BE2C (cell line): ENCODE results near the gene MON1B.

Source experiments
- DNase-seq: peaks from one replicate; pipeline ENCODE4 v3.0.0-alpha.2; 2020
- H3K27me3 ChIP-seq: fragments of 250-450 bp; sonication (Bioruptor Pico); 2 replicates; pipeline ENCODE4 v1.5.1; 2020; ENCODE audit warnings: mild to moderate bottlenecking
- H3K36me3 ChIP-seq: fragments of 250-450 bp; sonication (Bioruptor Pico); 2 replicates; pipeline ENCODE4 v1.5.1; 2020; ENCODE audit warnings: mild to moderate bottlenecking
- H3K4me1 ChIP-seq: fragments of 250-450 bp; sonication (Bioruptor Pico); 2 replicates; pipeline ENCODE4 v1.5.1; 2020
- H3K4me3 ChIP-seq: 2 replicates; pipeline ENCODE4 v1.5.1; 2011; ENCODE audit warnings: low read depth, low read length
- H3K9me3 ChIP-seq: fragments of 250-450 bp; sonication (Bioruptor Pico); 2 replicates; pipeline ENCODE4 v1.5.1; 2020
- CTCF ChIP-seq: IDR thresholded peaks from 2 replicates; pipeline ENCODE4 v1.5.1; 2012; ENCODE audit warnings: mild to moderate bottlenecking, low read depth, low read length

Gene MON1B

DNA sequence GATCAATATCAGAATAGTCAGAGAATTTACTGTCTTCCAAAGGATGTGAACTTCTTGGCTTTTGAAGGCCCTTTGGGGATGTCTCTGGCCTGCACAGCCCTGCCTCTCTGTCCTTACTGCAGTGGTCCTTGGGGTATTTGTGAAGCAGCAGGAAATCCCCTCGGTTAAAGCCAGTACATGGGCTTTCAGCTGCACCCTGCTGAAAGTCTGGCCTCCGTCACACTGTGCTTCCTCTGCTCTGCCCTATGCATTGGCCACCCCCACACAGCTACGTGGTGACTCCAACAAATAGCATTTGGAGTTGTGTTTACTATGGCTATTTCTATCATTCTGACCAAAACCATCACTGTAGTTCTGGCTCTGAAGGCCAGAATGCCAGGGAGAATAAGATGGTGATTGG lies 29.4 kb downstream of the MON1B start:
- no peak for DNase-seq
- Histone ChIP-seq H3K9me3 (no peaks in the 10 kb centered on the region), H3K27me3 (no peaks in the 10 kb centered on the region; the same call in 1 of the 2 replicates), H3K4me3 (no peak overlapping the region), H3K4me1 (no peaks in the 10 kb centered on the region), H3K36me3 (no peaks in the 10 kb centered on the region)
- no peak for TF ChIP-seq CTCF

- Histone ChIP-seq H3K9me3 (no peaks in the 10 kb centered on the region), H3K4me1 (no peaks in the 10 kb centered on the region), H3K27me3 (no peaks in the 10 kb centered on the region; the same call in 1 of the 2 replicates), H3K36me3 (no peaks in the 10 kb centered on the region), H3K4me3 (no peak overlapping the region)
- no peak for TF ChIP-seq CTCF
- no peak for DNase-seq
These were observed 30.5 kb downstream of the MON1B start for GRCh38 chr16:77221482-77221881.

GRCh38 chr16:77223184-77223583 lies 32.2 kb downstream of the MON1B start:
- no peaks in the 10 kb centered on the region; the same call in 1 of the 2 replicates for H3K27me3 ChIP-seq
- no peaks in the 10 kb centered on the region for H3K36me3 ChIP-seq
- no peaks in the 10 kb centered on the region for H3K9me3 ChIP-seq
- no peaks in the 10 kb centered on the region for H3K4me1 ChIP-seq
- no peak overlapping the region for H3K4me3 ChIP-seq
- peak; percentile 59 for TF ChIP-seq CTCF
- DNase-seq = peak; percentile 45

GRCh38 chr16:77225182-77225581 lies 34.2 kb downstream of the MON1B start:
- no peaks in the 10 kb centered on the region for H3K9me3 ChIP-seq
- TF ChIP-seq CTCF = no peak
- H3K36me3 ChIP-seq = no peaks in the 10 kb centered on the region
- no peaks in the 10 kb centered on the region; the same call in 1 of the 2 replicates for H3K27me3 ChIP-seq
- H3K4me1 ChIP-seq = no peaks in the 10 kb centered on the region
- no peak for DNase-seq
- H3K4me3 ChIP-seq = no peak overlapping the region

DNA sequence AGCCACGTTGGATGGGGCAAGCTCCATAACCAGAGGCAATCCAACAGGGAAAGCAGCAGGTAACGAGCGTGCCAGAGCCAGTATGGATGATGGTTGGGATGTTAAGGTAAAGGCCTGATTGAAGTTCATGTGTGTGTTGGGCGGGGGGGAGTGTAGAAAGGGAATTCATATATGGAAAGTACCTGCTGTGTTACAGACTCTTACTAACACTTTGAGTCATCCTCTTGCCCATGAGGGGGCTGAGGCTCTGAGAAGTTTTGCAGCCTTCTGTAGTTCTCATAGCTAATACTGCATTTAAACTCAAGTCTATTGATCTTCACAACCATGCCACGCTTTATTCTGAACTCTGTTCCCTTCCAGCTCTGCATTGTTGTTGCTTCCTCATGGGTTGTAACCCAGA lies 36.8 kb downstream of the MON1B start:
- no peak for DNase-seq
- Histone ChIP-seq H3K4me1 (0 out of 2 replicates have a peak, but pooled peaks cover 8% of the 10 kb centered on the region), H3K9me3 (no peaks in the 10 kb centered on the region), H3K27me3 (no peaks in the 10 kb centered on the region; the same call in 1 of the 2 replicates), H3K36me3 (no peaks in the 10 kb centered on the region), H3K4me3 (no peak overlapping the region)
- TF ChIP-seq CTCF = no peak

DNA sequence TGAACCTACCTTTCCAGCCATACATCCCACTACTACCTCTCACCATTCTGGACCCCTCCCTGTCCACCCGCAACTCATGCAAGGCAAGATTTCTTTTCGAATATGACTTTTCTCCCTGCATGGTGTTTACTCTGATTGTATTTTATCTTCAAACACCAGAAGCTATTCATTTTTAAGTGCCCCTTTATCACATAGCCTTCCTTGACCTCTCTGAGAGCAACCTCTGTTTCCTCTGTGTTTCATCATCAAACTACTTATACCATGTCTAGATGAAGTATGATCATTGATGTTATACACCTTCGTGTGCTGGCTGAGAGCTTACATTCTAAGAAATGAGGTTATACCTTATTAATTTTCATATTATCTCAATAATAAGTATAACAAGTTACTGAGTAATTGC lies 40.1 kb downstream of the MON1B start:
- DNase-seq = no peak
- Histone ChIP-seq H3K4me1 (0 out of 2 replicates have a peak, but pooled peaks cover 8% of the 10 kb centered on the region), H3K36me3 (no peaks in the 10 kb centered on the region), H3K27me3 (no peaks in the 10 kb centered on the region; the same call in 1 of the 2 replicates), H3K4me3 (no peak overlapping the region), H3K9me3 (no peaks in the 10 kb centered on the region)
- no peak for TF ChIP-seq CTCF
